ENCODE data around the gene CLIP2.

GRCh38 chr7:74289659-74290552 is 699 bp downstream of the CLIP2 start:
- TF ChIP-seq CTCF (conservative IDR thresholded peaks at IDR 0.05; ENCODE audit: low read depth, low read length): no peak
- no peak for TF ChIP-seq POLR2A (IDR thresholded peaks at IDR 0.05; ENCODE audit: low read depth, low read length)
- no peak for TF ChIP-seq RCOR1 (IDR thresholded peaks at IDR 0.05; ENCODE audit: insufficient replicate concordance, low read length)
- TF ChIP-seq CEBPB (IDR thresholded peaks at IDR 0.05; ENCODE audit: low read depth, low read length): no peak
- TF ChIP-seq RFX5 (IDR thresholded peaks at IDR 0.05; ENCODE audit: low read depth, low read length): no peak
- TF ChIP-seq MXI1 (IDR thresholded peaks at IDR 0.05; ENCODE audit: borderline replicate concordance, low read depth, low read length): no peak
- TF ChIP-seq BHLHE40 (IDR thresholded peaks at IDR 0.05; ENCODE audit: low read depth, low read length): no peak
- TF ChIP-seq USF2 (IDR thresholded peaks at IDR 0.05; ENCODE audit: low read depth, low read length): no peak
- TF ChIP-seq MAZ (IDR thresholded peaks at IDR 0.05; ENCODE audit: borderline replicate concordance, low read depth, low read length): no peak
- TF ChIP-seq RAD21 (IDR thresholded peaks at IDR 0.05; ENCODE audit: low read length): peak; percentile 3; the same call in 1 of the 2 replicates
- TF ChIP-seq FOS (IDR thresholded peaks at IDR 0.05; ENCODE audit: low read depth, low read length): no peak
- TF ChIP-seq CHD1 (IDR thresholded peaks at IDR 0.05; ENCODE audit: low read depth, low read length): no peak
- no peak for TF ChIP-seq NFE2L2 (IDR thresholded peaks at IDR 0.05; ENCODE audit: low read depth, low read length)
